Measurements from ENCODE around the gene RGS2.

DNA sequence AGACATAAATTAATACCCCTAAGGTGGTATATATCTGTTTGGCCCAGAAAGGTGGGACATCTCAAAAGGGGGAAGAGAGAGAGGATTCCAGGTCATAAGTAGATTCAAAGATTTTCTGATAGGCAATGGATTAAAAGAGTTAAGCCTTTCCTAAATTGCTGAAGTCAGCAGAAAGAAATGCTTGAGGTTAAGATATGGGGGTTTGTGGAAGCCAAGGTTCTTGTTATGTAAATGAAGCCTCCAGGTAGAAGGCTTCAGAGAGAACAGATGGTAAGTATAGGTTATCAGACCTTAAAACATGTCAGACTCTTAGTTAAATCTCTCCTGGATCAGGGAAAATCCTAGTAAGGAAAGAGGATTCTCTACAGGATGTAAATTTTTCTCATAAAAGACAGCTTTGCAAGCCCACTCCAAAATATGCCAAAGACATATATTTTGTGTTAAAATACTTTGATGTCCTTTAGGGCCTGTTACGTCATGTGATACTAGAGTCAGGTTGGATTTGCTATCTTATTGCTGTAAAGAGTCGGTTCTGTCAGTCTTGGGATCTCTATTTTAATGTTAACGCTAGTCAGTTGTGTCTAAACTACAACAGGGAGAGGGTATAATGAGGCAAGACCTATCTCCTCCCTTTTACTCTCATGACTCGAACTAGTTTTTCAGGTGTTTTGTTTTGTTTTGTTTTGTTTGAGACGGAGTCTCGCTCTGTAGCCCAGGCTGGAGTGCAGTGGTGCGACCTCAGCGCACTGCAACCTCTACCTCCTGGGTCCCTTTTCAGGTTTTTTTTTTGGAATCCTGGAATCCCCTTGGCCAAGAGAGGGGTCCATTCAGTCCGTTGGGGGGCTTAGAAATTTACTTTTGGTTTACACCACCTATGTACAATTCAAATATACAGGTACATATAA lies 30.6 kb downstream of the RGS2 start:
- no peak for TF ChIP-seq POLR2AphosphoS5 (IDR thresholded peaks at IDR 0.05; ENCODE audit: low read depth, low read length)
- TF ChIP-seq, protein P1, sequence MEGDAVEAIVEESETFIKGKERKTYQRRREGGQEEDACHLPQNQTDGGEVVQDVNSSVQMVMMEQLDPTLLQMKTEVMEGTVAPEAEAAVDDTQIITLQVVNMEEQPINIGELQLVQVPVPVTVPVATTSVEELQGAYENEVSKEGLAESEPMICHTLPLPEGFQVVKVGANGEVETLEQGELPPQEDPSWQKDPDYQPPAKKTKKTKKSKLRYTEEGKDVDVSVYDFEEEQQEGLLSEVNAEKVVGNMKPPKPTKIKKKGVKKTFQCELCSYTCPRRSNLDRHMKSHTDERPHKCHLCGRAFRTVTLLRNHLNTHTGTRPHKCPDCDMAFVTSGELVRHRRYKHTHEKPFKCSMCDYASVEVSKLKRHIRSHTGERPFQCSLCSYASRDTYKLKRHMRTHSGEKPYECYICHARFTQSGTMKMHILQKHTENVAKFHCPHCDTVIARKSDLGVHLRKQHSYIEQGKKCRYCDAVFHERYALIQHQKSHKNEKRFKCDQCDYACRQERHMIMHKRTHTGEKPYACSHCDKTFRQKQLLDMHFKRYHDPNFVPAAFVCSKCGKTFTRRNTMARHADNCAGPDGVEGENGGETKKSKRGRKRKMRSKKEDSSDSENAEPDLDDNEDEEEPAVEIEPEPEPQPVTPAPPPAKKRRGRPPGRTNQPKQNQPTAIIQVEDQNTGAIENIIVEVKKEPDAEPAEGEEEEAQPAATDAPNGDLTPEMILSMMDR (IDR thresholded peaks at IDR 0.05) = no peak
- TF ChIP-seq, protein P2, sequence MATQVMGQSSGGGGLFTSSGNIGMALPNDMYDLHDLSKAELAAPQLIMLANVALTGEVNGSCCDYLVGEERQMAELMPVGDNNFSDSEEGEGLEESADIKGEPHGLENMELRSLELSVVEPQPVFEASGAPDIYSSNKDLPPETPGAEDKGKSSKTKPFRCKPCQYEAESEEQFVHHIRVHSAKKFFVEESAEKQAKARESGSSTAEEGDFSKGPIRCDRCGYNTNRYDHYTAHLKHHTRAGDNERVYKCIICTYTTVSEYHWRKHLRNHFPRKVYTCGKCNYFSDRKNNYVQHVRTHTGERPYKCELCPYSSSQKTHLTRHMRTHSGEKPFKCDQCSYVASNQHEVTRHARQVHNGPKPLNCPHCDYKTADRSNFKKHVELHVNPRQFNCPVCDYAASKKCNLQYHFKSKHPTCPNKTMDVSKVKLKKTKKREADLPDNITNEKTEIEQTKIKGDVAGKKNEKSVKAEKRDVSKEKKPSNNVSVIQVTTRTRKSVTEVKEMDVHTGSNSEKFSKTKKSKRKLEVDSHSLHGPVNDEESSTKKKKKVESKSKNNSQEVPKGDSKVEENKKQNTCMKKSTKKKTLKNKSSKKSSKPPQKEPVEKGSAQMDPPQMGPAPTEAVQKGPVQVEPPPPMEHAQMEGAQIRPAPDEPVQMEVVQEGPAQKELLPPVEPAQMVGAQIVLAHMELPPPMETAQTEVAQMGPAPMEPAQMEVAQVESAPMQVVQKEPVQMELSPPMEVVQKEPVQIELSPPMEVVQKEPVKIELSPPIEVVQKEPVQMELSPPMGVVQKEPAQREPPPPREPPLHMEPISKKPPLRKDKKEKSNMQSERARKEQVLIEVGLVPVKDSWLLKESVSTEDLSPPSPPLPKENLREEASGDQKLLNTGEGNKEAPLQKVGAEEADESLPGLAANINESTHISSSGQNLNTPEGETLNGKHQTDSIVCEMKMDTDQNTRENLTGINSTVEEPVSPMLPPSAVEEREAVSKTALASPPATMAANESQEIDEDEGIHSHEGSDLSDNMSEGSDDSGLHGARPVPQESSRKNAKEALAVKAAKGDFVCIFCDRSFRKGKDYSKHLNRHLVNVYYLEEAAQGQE (IDR thresholded peaks at IDR 0.05; ENCODE audit: insufficient read depth in 1 of 2, low read depth in 2 of 2, low read length in 1 of 2) = no peak
